OCI-M2 (cell line): ENCODE results near the gene FCN1.

ENCODE experiments used
- DNase-seq: peaks from one replicate; lab custom pipeline; 2025; ENCODE audit not compliant: unreplicated experiment; lab: John Stamatoyannopoulos, UW

FCN1 gene

GRCh38 chr9:134915046-134915985, 2.4 kb downstream of the FCN1 start:
- no peak for DNase-seq

GRCh38 chr9:134914501-134914834, 3.2 kb downstream of the FCN1 start:
- DNase-seq: no peak

GRCh38 chr9:134913713-134914500, 3.8 kb downstream of the FCN1 start:
- DNase-seq: no peak

- no peak for DNase-seq
These were observed 4.5 kb downstream of the FCN1 start for GRCh38 chr9:134913041-134913712.

- DNase-seq: no peak
These were observed 5.4 kb downstream of the FCN1 start for GRCh38 chr9:134912126-134912840.

GRCh38 chr9:134909511-134910481, 7.9 kb downstream of the FCN1 start:
- DNase-seq: no peak

GRCh38 chr9:134908524-134909309, 9.0 kb downstream of the FCN1 start:
- no peak for DNase-seq

- no peak for DNase-seq
These were observed 14.8 kb downstream of the FCN1 start for GRCh38 chr9:134902936-134903335.

- DNase-seq: no peak
These were observed 17.9 kb downstream of the FCN1 start for GRCh38 chr9:134899818-134900217.

GRCh38 chr9:134899168-134899567, 18.5 kb downstream of the FCN1 start:
- DNase-seq: no peak

- DNase-seq: no peak
These were observed 19.4 kb downstream of the FCN1 start for GRCh38 chr9:134898319-134898718.

GRCh38 chr9:134897584-134898170, 20.0 kb downstream of the FCN1 start:
- no peak for DNase-seq

- no peak for DNase-seq
These were observed 20.7 kb downstream of the FCN1 start for GRCh38 chr9:134896834-134897583.

- DNase-seq: no peak
These were observed 21.5 kb downstream of the FCN1 start for GRCh38 chr9:134895908-134896833.

- no peak for DNase-seq
These were observed 22.2 kb downstream of the FCN1 start for GRCh38 chr9:134895567-134895907.

GRCh38 chr9:134895097-134895496, 22.6 kb downstream of the FCN1 start:
- DNase-seq: no peak
